ENCODE results near the gene CCDC12.

CCDC12 gene

GRCh38 chr3:46938118-46938517 is 38.4 kb downstream of the CCDC12 start:
- no peak for DNase-seq (ENCODE audit: low read depth in 2 of 2)

GRCh38 chr3:46936733-46937250 is 39.8 kb downstream of the CCDC12 start:
- DNase-seq (ENCODE audit: low read depth in 2 of 2) = no peak

- no peak for DNase-seq (ENCODE audit: low read depth in 2 of 2)
These were observed 40.5 kb downstream of the CCDC12 start for GRCh38 chr3:46935989-46936558.

- no peak for DNase-seq (ENCODE audit: low read depth in 2 of 2)
These were observed 41.2 kb downstream of the CCDC12 start for GRCh38 chr3:46935168-46935858.

GRCh38 chr3:46934498-46935167 is 41.9 kb downstream of the CCDC12 start:
- DNase-seq (ENCODE audit: low read depth in 2 of 2) = no peak

GRCh38 chr3:46934072-46934471 is 42.5 kb downstream of the CCDC12 start:
- no peak for DNase-seq (ENCODE audit: low read depth in 2 of 2)

- DNase-seq (ENCODE audit: low read depth in 2 of 2) = no peak
These were observed 43.3 kb downstream of the CCDC12 start for GRCh38 chr3:46933261-46933660.

GRCh38 chr3:46932455-46933225 is 43.9 kb downstream of the CCDC12 start:
- DNase-seq (ENCODE audit: low read depth in 2 of 2) = no peak

- no peak for DNase-seq (ENCODE audit: low read depth in 2 of 2)
These were observed 44.8 kb downstream of the CCDC12 start for GRCh38 chr3:46931631-46932331.

GRCh38 chr3:46930945-46931403 is 45.6 kb downstream of the CCDC12 start:
- no peak for DNase-seq (ENCODE audit: low read depth in 2 of 2)

- DNase-seq (ENCODE audit: low read depth in 2 of 2) = no peak
These were observed 46.2 kb downstream of the CCDC12 start for GRCh38 chr3:46930166-46930944.

GRCh38 chr3:46929324-46929723 is 47.2 kb downstream of the CCDC12 start:
- DNase-seq (ENCODE audit: low read depth in 2 of 2) = no peak

GRCh38 chr3:46928282-46928681 is 48.3 kb downstream of the CCDC12 start:
- no peak for DNase-seq (ENCODE audit: low read depth in 2 of 2)

GRCh38 chr3:46927718-46928073 is 48.8 kb downstream of the CCDC12 start:
- no peak for DNase-seq (ENCODE audit: low read depth in 2 of 2)

GRCh38 chr3:46926871-46927717 is 49.5 kb downstream of the CCDC12 start:
- no peak for DNase-seq (ENCODE audit: low read depth in 2 of 2)

GRCh38 chr3:46926447-46926846 is 50.1 kb downstream of the CCDC12 start:
- DNase-seq (ENCODE audit: low read depth in 2 of 2) = no peak

- DNase-seq (ENCODE audit: low read depth in 2 of 2) = no peak
These were observed 50.5 kb downstream of the CCDC12 start for GRCh38 chr3:46926039-46926438.

- DNase-seq (ENCODE audit: low read depth in 2 of 2) = no peak
These were observed 51.0 kb downstream of the CCDC12 start for GRCh38 chr3:46925585-46925934.

- DNase-seq (ENCODE audit: low read depth in 2 of 2) = no peak
These were observed 51.5 kb downstream of the CCDC12 start for GRCh38 chr3:46924921-46925584.
